GM18505 (cell line): ENCODE results near the gene FGFR3.
"Not testable (repeated sequence)": the region's sequence is repeated elsewhere in the genome, so short reads cannot be mapped to it uniquely, and the experiment has no call there.

ENCODE experiments used
- ATAC-seq: cut with Tn5 transposase; IDR thresholded peaks from one replicate; pipeline ENCODE4 v1.9.1; 2021; ENCODE audit not compliant: unreplicated experiment
- POLR2A ChIP-seq: IDR thresholded peaks from 4 replicates; pipeline ENCODE4 v1.6.1; 2011; ENCODE audit warnings: borderline replicate concordance; ENCODE audit not compliant: insufficient read depth, insufficient read length; ENCODE audit errors: extremely low read depth

The FGFR3 gene

GRCh38 chr4:1822568-1823544 is 29.8 kb downstream of the FGFR3 start:
- ATAC-seq = no peak
- TF ChIP-seq POLR2A = no peak

- ATAC-seq = no peak
- no peak for TF ChIP-seq POLR2A
These were observed 30.4 kb downstream of the FGFR3 start for GRCh38 chr4:1823545-1823932.

GRCh38 chr4:1824746-1825145 is 31.7 kb downstream of the FGFR3 start:
- no peak for ATAC-seq
- TF ChIP-seq POLR2A = no peak

- no peak for TF ChIP-seq POLR2A
- no peak for ATAC-seq
These were observed 32.2 kb downstream of the FGFR3 start for GRCh38 chr4:1825326-1825725.

- no peak for ATAC-seq
- TF ChIP-seq POLR2A = no peak
These were observed 33.6 kb downstream of the FGFR3 start for GRCh38 chr4:1826531-1827350.

GRCh38 chr4:1830234-1830633 is 37.1 kb downstream of the FGFR3 start:
- no peak for ATAC-seq
- TF ChIP-seq POLR2A = no peak

- no peak for ATAC-seq
- TF ChIP-seq POLR2A = no peak
These were observed 37.6 kb downstream of the FGFR3 start for GRCh38 chr4:1830642-1831228.

- no peak for TF ChIP-seq POLR2A
- no peak for ATAC-seq
These were observed 38.2 kb downstream of the FGFR3 start for GRCh38 chr4:1831331-1831730.

- ATAC-seq = no peak
- TF ChIP-seq POLR2A = no peak
These were observed 39.6 kb downstream of the FGFR3 start for GRCh38 chr4:1832690-1833089.

GRCh38 chr4:1833307-1834046 is 40.4 kb downstream of the FGFR3 start:
- no peak for TF ChIP-seq POLR2A
- ATAC-seq = no peak

- no peak for TF ChIP-seq POLR2A
- no peak for ATAC-seq
These were observed 41.1 kb downstream of the FGFR3 start for GRCh38 chr4:1834047-1834775.

GRCh38 chr4:1835836-1836235 is 42.7 kb downstream of the FGFR3 start:
- not testable (repeated sequence) for ATAC-seq

- no peak for TF ChIP-seq POLR2A
- ATAC-seq = no peak
These were observed 43.6 kb downstream of the FGFR3 start for GRCh38 chr4:1836650-1837049.

GRCh38 chr4:1837069-1837468 is 44.0 kb downstream of the FGFR3 start:
- ATAC-seq = no peak
- TF ChIP-seq POLR2A = no peak
